ENCODE results near the gene RNGTT.
"Not testable (repeated sequence)": the region's sequence is repeated elsewhere in the genome, so short reads cannot be mapped to it uniquely, and the experiment has no call there.

RNGTT gene

DNA sequence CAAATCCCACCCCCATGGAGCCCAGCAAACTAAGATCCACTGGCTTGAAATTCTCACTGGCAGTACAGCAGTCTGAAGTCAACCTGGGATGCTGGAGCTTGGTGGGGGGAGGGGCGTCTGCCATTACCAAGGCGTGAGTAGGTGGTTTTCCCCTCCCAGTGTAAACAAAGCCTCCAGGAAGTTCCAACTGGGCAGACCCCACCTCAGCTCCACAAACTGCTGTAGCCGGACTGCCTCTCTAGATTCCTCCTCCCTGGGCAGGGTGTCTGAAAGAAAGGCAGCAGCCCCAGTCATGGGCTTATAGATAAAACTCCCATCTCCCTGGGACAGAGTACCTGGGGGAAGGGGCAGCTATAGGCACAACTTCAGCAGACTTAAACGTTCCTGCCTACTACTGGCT, 135.8 kb downstream of the RNGTT start:
- H3K4me3 ChIP-seq (ENCODE audit: low read depth in 1 of 5, low read length in 5 of 5); H3K9ac ChIP-seq (ENCODE audit: low read length in 5 of 5); H3K27me3 ChIP-seq (ENCODE audit: control insufficient read depth in 5 of 5, insufficient read depth in 4 of 5, low read length in 5 of 5); H3K9me3 ChIP-seq (ENCODE audit: control insufficient read depth in 5 of 5, low read length in 5 of 5); H3K27ac ChIP-seq (ENCODE audit: low read depth, low read length); H3K36me3 ChIP-seq (ENCODE audit: control insufficient read depth in 5 of 5, insufficient read depth in 5 of 5, low read length in 5 of 5); H3K4me1 ChIP-seq (ENCODE audit: control insufficient read depth in 5 of 5, insufficient read depth in 5 of 5, low read length in 5 of 5): not testable (repeated sequence)

DNA sequence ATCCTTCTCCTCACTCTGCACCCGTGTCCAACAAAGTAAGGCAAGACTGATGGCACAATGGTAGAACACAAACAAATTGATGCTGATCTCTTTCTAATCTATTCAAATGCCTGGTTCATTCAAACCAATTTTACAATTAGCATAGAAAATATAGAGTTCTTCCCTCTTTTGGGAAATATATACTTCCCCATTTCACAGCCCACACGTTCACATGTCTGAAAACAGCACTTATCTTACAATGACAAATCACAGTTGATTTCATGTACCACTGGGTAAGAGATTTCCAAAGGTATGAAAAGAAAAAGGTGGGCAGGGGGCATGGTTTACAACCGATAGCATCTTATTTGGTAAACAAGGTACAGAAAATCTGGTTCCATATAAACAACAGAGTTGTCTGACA, 137.6 kb downstream of the RNGTT start:
- no peaks in the 10 kb centered on the region for H3K4me1 ChIP-seq (ENCODE audit: control insufficient read depth in 5 of 5, insufficient read depth in 5 of 5, low read length in 5 of 5)
- no peaks in the 10 kb centered on the region for H3K9me3 ChIP-seq (ENCODE audit: control insufficient read depth in 5 of 5, low read length in 5 of 5)
- no peak overlapping the region for H3K4me3 ChIP-seq (ENCODE audit: low read depth in 1 of 5, low read length in 5 of 5)
- H3K27me3 ChIP-seq (ENCODE audit: control insufficient read depth in 5 of 5, insufficient read depth in 4 of 5, low read length in 5 of 5): no peaks in the 10 kb centered on the region
- peaks cover 0 to 3% (median 2%) of the 10 kb centered on the region in 5 donors for H3K36me3 ChIP-seq (ENCODE audit: control insufficient read depth in 5 of 5, insufficient read depth in 5 of 5, low read length in 5 of 5)
- H3K9ac ChIP-seq (ENCODE audit: low read length in 5 of 5): no peak overlapping the region
- H3K27ac ChIP-seq (ENCODE audit: low read depth, low read length): no peak overlapping the region

DNA sequence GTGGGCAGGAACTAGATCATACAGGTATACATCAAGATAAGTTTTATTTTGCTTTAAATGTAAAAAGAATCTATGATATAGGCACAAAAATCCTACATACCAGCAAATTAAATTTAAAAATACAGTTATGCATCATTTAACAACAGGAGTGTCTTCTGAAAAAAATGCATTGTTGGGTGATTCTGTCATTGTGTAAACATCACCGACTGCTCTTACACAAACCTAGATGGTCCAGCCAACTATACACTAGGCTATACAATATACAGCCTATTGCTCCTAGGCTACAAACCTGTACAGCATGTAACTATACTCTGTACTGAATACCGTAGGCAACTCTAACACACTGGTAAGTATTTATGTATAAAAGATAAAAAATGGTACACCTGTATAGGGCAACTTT, 139.4 kb downstream of the RNGTT start:
- Histone ChIP-seq H3K9ac (ENCODE audit: low read length in 5 of 5) (no peak overlapping the region), H3K9me3 (ENCODE audit: control insufficient read depth in 5 of 5, low read length in 5 of 5) (no peaks in the 10 kb centered on the region), H3K4me1 (ENCODE audit: control insufficient read depth in 5 of 5, insufficient read depth in 5 of 5, low read length in 5 of 5) (no peaks in the 10 kb centered on the region), H3K36me3 (ENCODE audit: control insufficient read depth in 5 of 5, insufficient read depth in 5 of 5, low read length in 5 of 5) (peaks cover 0 to 3% (median 2%) of the 10 kb centered on the region in 5 donors), H3K4me3 (ENCODE audit: low read depth in 1 of 5, low read length in 5 of 5) (no peak overlapping the region), H3K27ac (ENCODE audit: low read depth, low read length) (no peak overlapping the region), H3K27me3 (ENCODE audit: control insufficient read depth in 5 of 5, insufficient read depth in 4 of 5, low read length in 5 of 5) (no peaks in the 10 kb centered on the region)

DNA sequence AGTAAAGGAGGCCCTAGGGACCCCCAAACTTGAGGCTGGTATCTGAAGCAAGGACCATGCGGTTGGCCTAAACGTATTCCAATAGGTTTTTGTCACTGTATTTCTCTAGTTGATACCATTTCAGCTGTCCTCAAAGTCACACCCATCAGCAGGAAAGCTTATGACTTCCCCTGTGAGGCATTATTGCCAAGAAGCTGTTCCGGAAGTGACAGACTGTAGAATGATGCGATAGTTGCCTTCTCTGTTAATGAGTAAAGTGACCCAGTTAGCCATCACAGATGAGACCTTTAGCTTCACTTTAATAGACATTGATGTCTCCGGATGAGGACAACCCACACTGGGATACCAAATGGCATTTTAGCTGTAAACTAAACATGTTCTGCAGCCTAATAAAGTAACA, 147.9 kb downstream of the RNGTT start:
- Histone ChIP-seq H3K27me3 (ENCODE audit: control insufficient read depth in 5 of 5, insufficient read depth in 4 of 5, low read length in 5 of 5) (no peaks in the 10 kb centered on the region), H3K27ac (ENCODE audit: low read depth, low read length) (no peak overlapping the region), H3K36me3 (ENCODE audit: control insufficient read depth in 5 of 5, insufficient read depth in 5 of 5, low read length in 5 of 5) (no peaks in the 10 kb centered on the region), H3K4me3 (ENCODE audit: low read depth in 1 of 5, low read length in 5 of 5) (no peak overlapping the region), H3K4me1 (ENCODE audit: control insufficient read depth in 5 of 5, insufficient read depth in 5 of 5, low read length in 5 of 5) (peaks cover 0 to 3% (median 0%) of the 10 kb centered on the region in 5 donors), H3K9ac (ENCODE audit: low read length in 5 of 5) (no peak overlapping the region), H3K9me3 (ENCODE audit: control insufficient read depth in 5 of 5, low read length in 5 of 5) (no peaks in the 10 kb centered on the region)

DNA sequence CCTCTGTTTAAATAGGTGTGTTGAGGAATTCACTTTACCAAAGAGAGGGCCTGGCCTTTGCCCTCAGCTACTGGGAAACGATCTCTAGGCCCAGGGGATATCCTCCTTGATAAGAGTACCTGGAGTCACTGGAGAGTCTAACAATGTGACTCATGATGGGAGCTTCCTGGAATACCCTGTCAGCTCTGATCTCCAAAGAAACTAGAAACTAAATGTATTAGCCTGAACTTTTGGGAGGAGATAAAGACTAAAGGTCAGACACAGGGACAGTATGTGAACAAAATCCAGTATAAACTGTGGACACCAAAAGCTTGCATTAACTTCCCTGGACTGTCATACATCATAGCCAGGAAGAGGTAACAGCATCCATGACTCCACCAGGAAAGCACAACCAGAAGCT, 148.5 kb downstream of the RNGTT start:
- H3K27me3 ChIP-seq (ENCODE audit: control insufficient read depth in 5 of 5, insufficient read depth in 4 of 5, low read length in 5 of 5): no peaks in the 10 kb centered on the region
- no peaks in the 10 kb centered on the region for H3K36me3 ChIP-seq (ENCODE audit: control insufficient read depth in 5 of 5, insufficient read depth in 5 of 5, low read length in 5 of 5)
- H3K4me3 ChIP-seq (ENCODE audit: low read depth in 1 of 5, low read length in 5 of 5): no peak overlapping the region
- no peak overlapping the region for H3K27ac ChIP-seq (ENCODE audit: low read depth, low read length)
- H3K4me1 ChIP-seq (ENCODE audit: control insufficient read depth in 5 of 5, insufficient read depth in 5 of 5, low read length in 5 of 5): peaks cover 0 to 3% (median 0%) of the 10 kb centered on the region in 5 donors
- H3K9me3 ChIP-seq (ENCODE audit: control insufficient read depth in 5 of 5, low read length in 5 of 5): no peaks in the 10 kb centered on the region
- H3K9ac ChIP-seq (ENCODE audit: low read length in 5 of 5): no peak overlapping the region

DNA sequence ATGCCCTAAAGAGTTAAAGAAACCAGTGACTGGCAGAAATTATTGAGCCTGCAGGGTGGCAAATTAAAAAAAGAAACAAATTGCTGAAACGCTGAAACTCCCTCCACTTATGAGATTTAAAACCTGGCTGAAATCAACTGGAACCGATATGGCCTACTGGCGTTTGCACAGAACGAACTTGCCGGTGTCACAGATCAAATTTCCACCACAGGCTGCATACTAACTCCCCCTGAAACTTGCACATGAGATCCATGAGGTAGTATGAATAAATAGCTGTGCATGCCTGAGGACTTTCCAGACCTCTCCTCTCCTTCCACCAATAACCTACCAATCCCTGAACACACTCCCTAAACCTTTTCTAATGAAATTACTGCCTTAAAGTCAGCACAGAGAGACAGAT, 150.4 kb downstream of the RNGTT start:
- H3K9me3 ChIP-seq (ENCODE audit: control insufficient read depth in 5 of 5, low read length in 5 of 5): no peaks in the 10 kb centered on the region
- H3K4me3 ChIP-seq (ENCODE audit: low read depth in 1 of 5, low read length in 5 of 5): no peak overlapping the region
- no peak overlapping the region for H3K27ac ChIP-seq (ENCODE audit: low read depth, low read length)
- no peak overlapping the region for H3K9ac ChIP-seq (ENCODE audit: low read length in 5 of 5)
- no peaks in the 10 kb centered on the region for H3K36me3 ChIP-seq (ENCODE audit: control insufficient read depth in 5 of 5, insufficient read depth in 5 of 5, low read length in 5 of 5)
- no peaks in the 10 kb centered on the region for H3K27me3 ChIP-seq (ENCODE audit: control insufficient read depth in 5 of 5, insufficient read depth in 4 of 5, low read length in 5 of 5)
- H3K4me1 ChIP-seq (ENCODE audit: control insufficient read depth in 5 of 5, insufficient read depth in 5 of 5, low read length in 5 of 5): peaks cover 0 to 3% (median 0%) of the 10 kb centered on the region in 5 donors

DNA sequence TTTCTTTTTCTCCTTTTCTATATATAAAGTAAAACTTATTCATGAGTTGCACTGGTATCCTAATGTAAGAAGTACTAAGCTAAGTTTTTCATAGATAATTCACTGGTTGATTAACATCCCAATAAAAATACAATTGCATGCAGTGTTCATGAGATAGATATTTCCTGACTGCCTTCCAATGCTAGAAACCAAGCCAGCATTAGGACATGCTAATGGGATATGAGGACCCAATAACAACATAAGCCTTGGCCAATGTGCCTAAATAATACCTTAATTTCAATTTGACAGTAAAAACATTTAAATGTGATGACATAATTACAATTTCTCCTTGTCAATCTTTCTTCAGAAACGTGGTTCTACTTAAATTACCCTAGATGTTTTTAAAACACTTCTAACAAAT, 152.7 kb downstream of the RNGTT start:
- H3K9ac ChIP-seq (ENCODE audit: low read length in 5 of 5): no peak overlapping the region
- no peak overlapping the region for H3K27ac ChIP-seq (ENCODE audit: low read depth, low read length)
- H3K27me3 ChIP-seq (ENCODE audit: control insufficient read depth in 5 of 5, insufficient read depth in 4 of 5, low read length in 5 of 5): no peaks in the 10 kb centered on the region
- H3K4me3 ChIP-seq (ENCODE audit: low read depth in 1 of 5, low read length in 5 of 5): no peak overlapping the region
- H3K9me3 ChIP-seq (ENCODE audit: control insufficient read depth in 5 of 5, low read length in 5 of 5): peaks cover 0 to 11% (median 2%) of the 10 kb centered on the region in 5 donors
- H3K36me3 ChIP-seq (ENCODE audit: control insufficient read depth in 5 of 5, insufficient read depth in 5 of 5, low read length in 5 of 5): peaks cover 0 to 3% (median 0%) of the 10 kb centered on the region in 5 donors
- peaks cover 0 to 3% (median 0%) of the 10 kb centered on the region in 5 donors for H3K4me1 ChIP-seq (ENCODE audit: control insufficient read depth in 5 of 5, insufficient read depth in 5 of 5, low read length in 5 of 5)

DNA sequence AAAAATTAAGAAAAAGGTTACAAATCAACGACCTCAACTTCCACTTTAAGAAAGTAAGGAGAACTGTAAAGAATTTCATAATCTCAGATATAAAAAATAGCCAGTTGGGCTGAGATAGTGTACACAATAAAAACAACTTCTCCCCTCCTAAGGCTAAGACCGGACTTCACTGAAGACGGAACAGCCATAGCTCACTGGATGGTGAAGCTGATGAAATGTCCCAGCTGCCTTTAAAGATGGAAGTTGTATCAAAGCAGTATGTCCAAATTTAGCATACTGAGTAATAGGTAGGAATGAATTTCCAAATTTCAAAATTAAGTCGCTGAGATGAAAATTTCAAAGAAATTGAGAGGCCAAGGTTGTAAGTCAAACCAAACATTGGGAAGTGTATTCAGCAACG, 153.3 kb downstream of the RNGTT start:
- no peak overlapping the region for H3K9ac ChIP-seq (ENCODE audit: low read length in 5 of 5)
- H3K36me3 ChIP-seq (ENCODE audit: control insufficient read depth in 5 of 5, insufficient read depth in 5 of 5, low read length in 5 of 5): peaks cover 0 to 3% (median 0%) of the 10 kb centered on the region in 5 donors
- no peak overlapping the region for H3K4me3 ChIP-seq (ENCODE audit: low read depth in 1 of 5, low read length in 5 of 5)
- H3K4me1 ChIP-seq (ENCODE audit: control insufficient read depth in 5 of 5, insufficient read depth in 5 of 5, low read length in 5 of 5): peaks cover 0 to 1% (median 0%) of the 10 kb centered on the region in 5 donors
- peaks cover 0 to 11% (median 2%) of the 10 kb centered on the region in 5 donors for H3K9me3 ChIP-seq (ENCODE audit: control insufficient read depth in 5 of 5, low read length in 5 of 5)
- no peaks in the 10 kb centered on the region for H3K27me3 ChIP-seq (ENCODE audit: control insufficient read depth in 5 of 5, insufficient read depth in 4 of 5, low read length in 5 of 5)
- H3K27ac ChIP-seq (ENCODE audit: low read depth, low read length): no peak overlapping the region

DNA sequence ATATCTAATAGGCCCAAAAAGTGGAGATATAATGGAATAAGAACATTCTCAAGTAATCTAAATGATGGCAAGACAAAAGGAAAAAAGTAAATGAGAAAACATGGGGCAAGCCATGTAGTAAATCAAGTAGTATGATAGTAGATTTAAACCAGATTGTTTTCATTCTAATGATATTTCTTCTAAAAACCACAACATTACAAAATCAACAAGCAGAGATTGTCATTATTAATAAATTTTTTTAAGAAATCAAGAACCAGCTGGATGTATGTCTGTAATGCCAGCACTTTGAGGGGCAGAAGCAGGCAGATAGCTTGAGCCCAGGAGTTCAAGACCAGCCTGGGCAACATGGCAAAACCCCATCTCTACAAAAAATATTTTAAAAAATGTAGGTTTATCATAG, 155.0 kb downstream of the RNGTT start:
- Histone ChIP-seq H3K36me3 (ENCODE audit: control insufficient read depth in 5 of 5, insufficient read depth in 5 of 5, low read length in 5 of 5) (peaks cover 0 to 3% (median 0%) of the 10 kb centered on the region in 5 donors), H3K9ac (ENCODE audit: low read length in 5 of 5) (no peak overlapping the region), H3K27ac (ENCODE audit: low read depth, low read length) (no peak overlapping the region), H3K9me3 (ENCODE audit: control insufficient read depth in 5 of 5, low read length in 5 of 5) (peaks cover 0 to 11% (median 2%) of the 10 kb centered on the region in 5 donors), H3K4me3 (ENCODE audit: low read depth in 1 of 5, low read length in 5 of 5) (no peak overlapping the region), H3K27me3 (ENCODE audit: control insufficient read depth in 5 of 5, insufficient read depth in 4 of 5, low read length in 5 of 5) (no peaks in the 10 kb centered on the region), H3K4me1 (ENCODE audit: control insufficient read depth in 5 of 5, insufficient read depth in 5 of 5, low read length in 5 of 5) (no peaks in the 10 kb centered on the region)

DNA sequence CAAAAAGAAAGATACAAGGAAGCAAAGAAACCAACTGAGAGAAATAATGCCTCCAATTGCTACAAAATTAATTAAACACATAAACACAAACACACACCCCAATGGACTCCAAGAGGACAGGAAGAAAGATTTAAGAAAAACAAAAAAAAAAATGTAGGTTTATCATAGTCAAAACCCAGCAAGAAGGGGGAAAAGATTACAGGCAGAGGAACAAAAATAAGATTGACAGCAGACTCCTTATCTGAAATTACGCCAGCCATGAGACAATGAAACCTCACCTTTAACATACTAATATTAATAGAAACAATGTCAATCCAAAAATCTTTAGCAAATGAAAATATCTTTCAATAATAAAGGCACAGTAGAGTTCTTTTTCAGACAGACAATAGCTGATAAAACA, 155.8 kb downstream of the RNGTT start:
- no peaks in the 10 kb centered on the region for H3K27me3 ChIP-seq (ENCODE audit: control insufficient read depth in 5 of 5, insufficient read depth in 4 of 5, low read length in 5 of 5)
- peaks cover 0 to 3% (median 0%) of the 10 kb centered on the region in 5 donors for H3K36me3 ChIP-seq (ENCODE audit: control insufficient read depth in 5 of 5, insufficient read depth in 5 of 5, low read length in 5 of 5)
- H3K9me3 ChIP-seq (ENCODE audit: control insufficient read depth in 5 of 5, low read length in 5 of 5): peaks cover 0 to 11% (median 2%) of the 10 kb centered on the region in 5 donors
- peaks cover 0 to 1% (median 0%) of the 10 kb centered on the region in 5 donors for H3K4me1 ChIP-seq (ENCODE audit: control insufficient read depth in 5 of 5, insufficient read depth in 5 of 5, low read length in 5 of 5)
- no peak overlapping the region for H3K9ac ChIP-seq (ENCODE audit: low read length in 5 of 5)
- no peak overlapping the region for H3K4me3 ChIP-seq (ENCODE audit: low read depth in 1 of 5, low read length in 5 of 5)
- H3K27ac ChIP-seq (ENCODE audit: low read depth, low read length): no peak overlapping the region

DNA sequence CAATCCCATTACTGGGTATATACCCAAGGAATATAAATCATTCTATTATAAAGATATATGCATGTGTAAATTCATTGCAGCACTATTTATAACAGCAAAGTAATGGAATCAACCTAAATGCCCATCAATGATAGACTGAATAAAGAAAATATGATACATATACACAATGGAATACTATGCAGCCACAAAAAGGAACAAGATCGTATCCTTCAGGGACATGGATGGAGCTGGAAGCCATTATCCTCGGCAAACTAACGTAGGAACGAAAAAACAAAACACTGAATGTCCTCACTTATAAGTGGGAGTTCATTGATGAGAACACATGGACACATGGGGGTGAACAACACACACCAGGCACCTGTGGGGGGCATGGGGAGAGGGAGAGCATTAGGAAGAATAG, 156.7 kb downstream of the RNGTT start:
- Histone ChIP-seq H3K36me3 (ENCODE audit: control insufficient read depth in 5 of 5, insufficient read depth in 5 of 5, low read length in 5 of 5) (peaks cover 0 to 3% (median 0%) of the 10 kb centered on the region in 5 donors), H3K4me1 (ENCODE audit: control insufficient read depth in 5 of 5, insufficient read depth in 5 of 5, low read length in 5 of 5) (peaks cover 0 to 2% (median 0%) of the 10 kb centered on the region in 5 donors), H3K27ac (ENCODE audit: low read depth, low read length) (no peak overlapping the region), H3K4me3 (ENCODE audit: low read depth in 1 of 5, low read length in 5 of 5) (no peak overlapping the region), H3K9ac (ENCODE audit: low read length in 5 of 5) (no peak overlapping the region), H3K27me3 (ENCODE audit: control insufficient read depth in 5 of 5, insufficient read depth in 4 of 5, low read length in 5 of 5) (no peaks in the 10 kb centered on the region), H3K9me3 (ENCODE audit: control insufficient read depth in 5 of 5, low read length in 5 of 5) (peaks cover 0 to 11% (median 2%) of the 10 kb centered on the region in 5 donors)
